ENCODE results near the gene TSPYL2.

The TSPYL2 gene

GRCh38 chrX:53135581-53135980, 53.4 kb downstream of the TSPYL2 start:
- POLR2A ChIA-PET (ENCODE audit: low non-redundant PET), result no interaction called here
- TF ChIP-seq, protein P1, sequence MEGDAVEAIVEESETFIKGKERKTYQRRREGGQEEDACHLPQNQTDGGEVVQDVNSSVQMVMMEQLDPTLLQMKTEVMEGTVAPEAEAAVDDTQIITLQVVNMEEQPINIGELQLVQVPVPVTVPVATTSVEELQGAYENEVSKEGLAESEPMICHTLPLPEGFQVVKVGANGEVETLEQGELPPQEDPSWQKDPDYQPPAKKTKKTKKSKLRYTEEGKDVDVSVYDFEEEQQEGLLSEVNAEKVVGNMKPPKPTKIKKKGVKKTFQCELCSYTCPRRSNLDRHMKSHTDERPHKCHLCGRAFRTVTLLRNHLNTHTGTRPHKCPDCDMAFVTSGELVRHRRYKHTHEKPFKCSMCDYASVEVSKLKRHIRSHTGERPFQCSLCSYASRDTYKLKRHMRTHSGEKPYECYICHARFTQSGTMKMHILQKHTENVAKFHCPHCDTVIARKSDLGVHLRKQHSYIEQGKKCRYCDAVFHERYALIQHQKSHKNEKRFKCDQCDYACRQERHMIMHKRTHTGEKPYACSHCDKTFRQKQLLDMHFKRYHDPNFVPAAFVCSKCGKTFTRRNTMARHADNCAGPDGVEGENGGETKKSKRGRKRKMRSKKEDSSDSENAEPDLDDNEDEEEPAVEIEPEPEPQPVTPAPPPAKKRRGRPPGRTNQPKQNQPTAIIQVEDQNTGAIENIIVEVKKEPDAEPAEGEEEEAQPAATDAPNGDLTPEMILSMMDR (conservative IDR thresholded peaks at IDR 0.05; ENCODE audit: low read depth), result no peak
- CTCF ChIA-PET, result no interaction called here
- DNase-seq (ENCODE audit: low spot score), result no peak
- no peak overlapping the region for H3K27ac ChIP-seq

Measured in RWPE1 (cell line).